Right atrium auricular region (tissue), 2 donors: Measurements from ENCODE around the gene STARD13. TPM values are rescaled to one million over a fixed set of nuclear protein-coding genes. Genes with fewer than 3 reads are reported as not detected.

ENCODE experiments used
- DNase-seq: peaks from one replicate; pipeline ENCODE4 v3.0.0-alpha.2; 2019; ENCODE audit warnings: low spot score
- H3K27ac ChIP-seq, 2 donors: fragments of 200-600 bp; sonication (generic); 1 replicate in 1 of 2; 2 replicates in 1 of 2; pipeline ENCODE4 v1.5.1; 2016 to 2019
- H3K27me3 ChIP-seq, 2 donors: fragments of 200-600 bp; sonication (generic); one replicate each; pipeline versions ENCODE4 v1.5.1 to v1.6.0; 2017 to 2019
- H3K36me3 ChIP-seq: fragments of 200-600 bp; sonication (generic); one replicate; pipeline ENCODE4 v1.5.1; 2016
- H3K4me1 ChIP-seq, 2 donors: fragments of 200-600 bp; sonication (generic); one replicate each; pipeline versions ENCODE4 v1.5.1 to v1.6.0; 2017 to 2019
- H3K4me3 ChIP-seq, 2 donors: fragments of 200-600 bp; sonication (generic); 1 replicate in 1 of 2; 2 replicates in 1 of 2; pipeline ENCODE4 v1.5.1; 2017 to 2019; ENCODE audit warnings: mild to moderate bottlenecking in 1 of 2, moderate library complexity in 1 of 2
- H3K9me3 ChIP-seq, 2 donors: fragments of 200-600 bp; sonication (generic); one replicate each; pipeline ENCODE4 v1.5.1; 2019
- CTCF ChIP-seq, 2 donors: fragments of 200-600 bp; sonication (generic); IDR thresholded peaks; one replicate each; pipeline ENCODE4 v1.5.1; 2019; ENCODE audit warnings: antibody characterized with exemption in 2 of 2
- total RNA-seq, 2 donors: library from RNA; depleted of rRNA; stranded (reverse); fragments of >200 nt; gene quantifications; one replicate each; pipeline ENCODE4 v1.1.0, GENCODE V29; 2016

STARD13 gene
- total RNA-seq, 2 donors from 2014 or later, result 21.6 to 23.3 TPM

- H3K27ac ChIP-seq, result peak overlapping the region; percentile 65 to 69
- no peak for DNase-seq
- H3K9me3 ChIP-seq, result no peaks in the 10 kb centered on the region
- no peak for TF ChIP-seq CTCF (IDR thresholded peaks at IDR 0.05)
- peaks cover 13% of the 10 kb centered on the region for H3K36me3 ChIP-seq
- H3K4me3 ChIP-seq, result no peak overlapping the region
- H3K27me3 ChIP-seq, result no peaks in the 10 kb centered on the region
- H3K4me1 ChIP-seq, result peaks cover 0 to 78% of the 10 kb centered on the region in 2 donors
Measured at GRCh38 chr13:33230178-33230881, 55.2 kb downstream of the STARD13 start.

GRCh38 chr13:33229446-33230177 lies 55.9 kb downstream of the STARD13 start:
- H3K27me3 ChIP-seq, result no peaks in the 10 kb centered on the region
- H3K27ac ChIP-seq, result peak overlapping the region; percentile 65 to 69
- DNase-seq, result no peak
- peaks cover 13% of the 10 kb centered on the region for H3K36me3 ChIP-seq
- H3K4me1 ChIP-seq, result peaks cover 0 to 71% of the 10 kb centered on the region in 2 donors
- H3K9me3 ChIP-seq, result peaks cover 0 to 2% of the 10 kb centered on the region in 2 donors
- H3K4me3 ChIP-seq, result no peak overlapping the region
- no peak for TF ChIP-seq CTCF (IDR thresholded peaks at IDR 0.05)

- Histone ChIP-seq H3K9me3 (peaks cover 0 to 9% of the 10 kb centered on the region in 2 donors), H3K36me3 (peaks cover 13% of the 10 kb centered on the region), H3K27me3 (no peaks in the 10 kb centered on the region), H3K4me3 (no peak overlapping the region), H3K4me1 (peaks cover 0 to 64% of the 10 kb centered on the region in 2 donors), H3K27ac (peak overlapping the region; percentile 65 to 69)
- DNase-seq, result no peak
- TF ChIP-seq CTCF (IDR thresholded peaks at IDR 0.05), result peak; percentile 87 to 89
Measured at GRCh38 chr13:33228648-33229445, 56.7 kb downstream of the STARD13 start.

DNA sequence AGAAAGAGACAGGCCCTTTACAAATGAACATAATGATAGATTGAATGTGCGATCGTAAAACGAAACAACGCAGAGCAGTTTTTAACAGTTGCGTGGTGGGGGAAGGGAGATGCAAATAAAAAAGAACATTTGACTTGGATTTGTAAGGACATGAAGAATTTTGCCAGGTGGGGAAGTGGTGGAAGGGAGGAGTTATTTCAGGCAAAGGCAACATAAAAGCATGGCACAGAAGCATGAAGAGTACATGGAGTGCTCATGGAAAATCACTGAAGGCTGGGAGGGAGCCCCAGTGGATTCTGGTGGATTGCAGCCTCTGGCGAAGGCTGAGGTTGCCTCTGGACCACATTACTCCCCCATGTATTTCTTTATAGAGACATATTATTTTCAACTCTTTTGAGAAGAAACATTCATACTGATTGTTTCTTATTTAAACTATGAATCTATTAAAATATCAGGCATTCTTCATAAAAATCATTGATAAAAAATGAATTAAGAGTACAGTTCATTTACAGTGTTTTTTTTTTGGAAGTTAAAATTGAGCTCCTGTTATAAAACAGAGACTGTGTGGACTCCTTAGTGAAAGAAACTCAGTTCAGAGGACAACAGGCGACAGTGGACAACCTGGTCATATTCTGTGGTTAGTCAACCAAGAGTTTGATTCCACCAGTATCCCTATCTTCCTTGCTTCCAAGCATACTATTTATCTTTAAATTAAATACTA lies 57.5 kb downstream of the STARD13 start:
- Histone ChIP-seq H3K4me1 (peaks cover 0 to 62% of the 10 kb centered on the region in 2 donors), H3K27me3 (no peaks in the 10 kb centered on the region), H3K9me3 (peaks cover 0 to 9% of the 10 kb centered on the region in 2 donors), H3K4me3 (no peak overlapping the region), H3K27ac (peak overlapping the region; percentile 65 to 69), H3K36me3 (peaks cover 7% of the 10 kb centered on the region)
- DNase-seq, result no peak
- TF ChIP-seq CTCF (IDR thresholded peaks at IDR 0.05), result no peak

DNA sequence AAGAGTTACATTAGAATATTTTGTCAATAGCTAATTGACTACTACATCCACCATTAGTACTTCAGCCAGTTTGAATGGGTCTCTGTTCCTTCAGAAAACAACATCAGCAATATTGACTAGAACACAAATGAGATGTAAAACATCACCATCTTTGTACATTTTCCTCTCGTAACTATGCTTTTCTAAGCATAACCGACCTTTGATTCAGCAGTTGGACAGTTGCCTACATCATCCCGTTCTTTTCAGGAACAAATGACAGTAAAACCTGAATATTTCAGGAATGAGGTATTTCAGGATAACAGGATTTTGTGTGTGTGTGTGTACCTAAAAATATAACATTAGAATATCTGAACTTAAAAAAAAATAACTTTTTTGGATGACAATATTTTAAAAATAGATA lies 60.9 kb downstream of the STARD13 start:
- H3K27ac ChIP-seq, result no peak overlapping the region
- DNase-seq, result no peak
- H3K36me3 ChIP-seq, result no peaks in the 10 kb centered on the region
- TF ChIP-seq CTCF (IDR thresholded peaks at IDR 0.05), result no peak
- H3K27me3 ChIP-seq, result no peaks in the 10 kb centered on the region
- peaks cover 0 to 9% of the 10 kb centered on the region in 2 donors for H3K9me3 ChIP-seq
- H3K4me3 ChIP-seq, result no peak overlapping the region
- peaks cover 0 to 46% of the 10 kb centered on the region in 2 donors for H3K4me1 ChIP-seq
